22Rv1 (cell line): Measurements from ENCODE around the gene ZNF414.

Experiments used
- ZFX ChIP-seq: fragments of 450-650 bp; IDR thresholded peaks from 2 replicates; pipeline ENCODE4 v1.6.1; 2017; ENCODE audit warnings: antibody characterized with exemption, borderline replicate concordance
- TF ChIP-seq, protein P1 (sequence below): fragments of 450-650 bp; IDR thresholded peaks from 2 replicates; pipeline ENCODE4 v1.5.1; 2017; ENCODE audit warnings: mild to moderate bottlenecking

DNA sequence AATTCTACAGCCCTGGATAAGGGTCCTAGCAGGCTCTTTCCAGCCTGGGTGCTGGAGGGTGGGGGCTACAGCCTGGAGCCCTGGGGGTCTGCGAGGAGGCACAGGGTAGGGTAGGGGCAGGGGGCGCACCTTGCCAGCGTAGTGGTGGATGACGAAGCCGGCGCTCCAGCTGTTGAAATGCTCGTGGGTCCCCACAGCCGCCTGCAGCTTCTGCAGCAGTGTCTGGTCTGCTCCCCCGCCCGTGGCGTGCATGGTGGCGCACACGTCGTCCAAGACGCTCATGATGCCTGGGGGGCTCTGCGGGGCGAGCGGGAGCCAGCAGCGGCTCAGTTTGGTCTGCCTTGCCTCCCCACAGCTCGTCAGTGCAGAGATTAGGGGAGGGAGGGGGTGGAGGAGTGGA lies 30.2 kb upstream of the ZNF414 start:
- TF ChIP-seq, protein P1, sequence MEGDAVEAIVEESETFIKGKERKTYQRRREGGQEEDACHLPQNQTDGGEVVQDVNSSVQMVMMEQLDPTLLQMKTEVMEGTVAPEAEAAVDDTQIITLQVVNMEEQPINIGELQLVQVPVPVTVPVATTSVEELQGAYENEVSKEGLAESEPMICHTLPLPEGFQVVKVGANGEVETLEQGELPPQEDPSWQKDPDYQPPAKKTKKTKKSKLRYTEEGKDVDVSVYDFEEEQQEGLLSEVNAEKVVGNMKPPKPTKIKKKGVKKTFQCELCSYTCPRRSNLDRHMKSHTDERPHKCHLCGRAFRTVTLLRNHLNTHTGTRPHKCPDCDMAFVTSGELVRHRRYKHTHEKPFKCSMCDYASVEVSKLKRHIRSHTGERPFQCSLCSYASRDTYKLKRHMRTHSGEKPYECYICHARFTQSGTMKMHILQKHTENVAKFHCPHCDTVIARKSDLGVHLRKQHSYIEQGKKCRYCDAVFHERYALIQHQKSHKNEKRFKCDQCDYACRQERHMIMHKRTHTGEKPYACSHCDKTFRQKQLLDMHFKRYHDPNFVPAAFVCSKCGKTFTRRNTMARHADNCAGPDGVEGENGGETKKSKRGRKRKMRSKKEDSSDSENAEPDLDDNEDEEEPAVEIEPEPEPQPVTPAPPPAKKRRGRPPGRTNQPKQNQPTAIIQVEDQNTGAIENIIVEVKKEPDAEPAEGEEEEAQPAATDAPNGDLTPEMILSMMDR, result no peak
- no peak for TF ChIP-seq ZFX
